Adipocyte (in vitro differentiated cells): Measurements from ENCODE around the gene POU6F2.

Experiments
- DNase-seq: peaks from one replicate; pipeline ENCODE4 v3.0.0-alpha.2; 2015; ENCODE audit warnings: low read depth
- H3K27me3 ChIP-seq: replicated peaks from 2 replicates; pipeline ENCODE4 v1.7.0; 2013; ENCODE audit warnings: mild to moderate bottlenecking, low read length, moderate library complexity; ENCODE audit not compliant: control insufficient read depth, insufficient read depth
- H3K36me3 ChIP-seq: 2 replicates; pipeline ENCODE4 v1.7.0; 2013; ENCODE audit warnings: low read length, mild to moderate bottlenecking, moderate library complexity; ENCODE audit not compliant: control insufficient read depth, insufficient read depth, severe bottlenecking
- H3K4me1 ChIP-seq: 2 replicates; pipeline ENCODE4 v1.7.0; 2013; ENCODE audit warnings: mild to moderate bottlenecking, low read length, moderate library complexity; ENCODE audit not compliant: control insufficient read depth, insufficient read depth
- H3K4me3 ChIP-seq: 2 replicates; pipeline ENCODE4 v1.7.0; 2013; ENCODE audit warnings: mild to moderate bottlenecking, low read length, moderate library complexity
- H3K9ac ChIP-seq: 2 replicates; pipeline ENCODE4 v1.7.0; 2013; ENCODE audit warnings: mild to moderate bottlenecking, low read length, moderate library complexity
- H3K9me3 ChIP-seq: 2 replicates; pipeline ENCODE4 v1.7.0; 2013; ENCODE audit warnings: mild to moderate bottlenecking, low read length, moderate library complexity; ENCODE audit not compliant: control insufficient read depth

Gene POU6F2

GRCh38 chr7:39288303-39288702 is 310.6 kb downstream of the POU6F2 start:
- Histone ChIP-seq H3K9ac (no peak overlapping the region), H3K4me1 (no peaks in the 10 kb centered on the region), H3K27me3 (peaks cover 22% of the 10 kb centered on the region), H3K9me3 (no peaks in the 10 kb centered on the region), H3K4me3 (no peak overlapping the region), H3K36me3 (no peaks in the 10 kb centered on the region)
- DNase-seq = no peak

GRCh38 chr7:39291628-39292410 is 314.1 kb downstream of the POU6F2 start:
- H3K9ac ChIP-seq = no peak overlapping the region
- DNase-seq = no peak
- H3K36me3 ChIP-seq = no peaks in the 10 kb centered on the region
- H3K4me3 ChIP-seq = no peak overlapping the region
- peaks cover 22% of the 10 kb centered on the region for H3K27me3 ChIP-seq
- H3K9me3 ChIP-seq = no peaks in the 10 kb centered on the region
- H3K4me1 ChIP-seq = no peaks in the 10 kb centered on the region

DNA sequence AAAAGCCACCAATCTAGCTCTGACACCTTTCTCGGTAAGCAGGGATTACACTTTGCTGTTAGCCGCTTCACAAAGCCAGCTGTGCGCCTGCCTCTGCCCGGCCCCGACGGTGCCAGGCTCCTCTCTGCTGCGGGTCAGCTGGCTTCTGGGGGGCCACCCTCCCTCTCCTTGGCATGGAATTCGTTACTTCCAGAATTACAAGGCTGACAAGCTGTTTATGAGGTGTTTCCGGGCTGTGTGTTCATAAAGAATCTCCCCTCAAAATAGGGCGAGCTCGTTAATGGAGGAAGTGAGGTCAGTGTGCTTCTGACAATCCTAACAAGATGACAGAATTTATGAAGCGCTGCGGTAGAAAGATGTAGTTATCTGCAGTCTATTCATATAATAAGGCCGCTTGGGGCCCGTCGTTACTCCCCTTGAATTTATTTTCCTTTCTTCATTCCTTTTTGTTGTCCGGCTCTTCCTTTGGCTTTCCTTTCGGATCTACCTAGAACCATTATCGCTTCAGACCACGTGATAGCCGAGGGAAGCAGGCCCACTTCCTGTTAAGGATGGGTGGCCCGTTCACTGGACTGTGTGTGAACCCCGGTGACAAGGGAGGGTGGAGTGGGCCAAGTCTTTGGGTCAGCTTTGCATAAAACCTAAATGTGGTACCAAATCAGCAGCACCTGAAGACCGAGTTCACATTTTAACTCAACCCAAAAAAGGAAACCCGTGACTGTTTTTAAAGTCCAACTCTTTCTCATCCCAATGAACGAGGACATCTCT is 315.5 kb downstream of the POU6F2 start:
- H3K9ac ChIP-seq = no peak overlapping the region
- H3K4me1 ChIP-seq = no peaks in the 10 kb centered on the region
- no peaks in the 10 kb centered on the region for H3K36me3 ChIP-seq
- peaks cover 16% of the 10 kb centered on the region for H3K27me3 ChIP-seq
- peaks cover 2% of the 10 kb centered on the region for H3K9me3 ChIP-seq
- H3K4me3 ChIP-seq = no peak overlapping the region
- no peak for DNase-seq

GRCh38 chr7:39294022-39294421 is 316.3 kb downstream of the POU6F2 start:
- Histone ChIP-seq H3K9me3 (peaks cover 2% of the 10 kb centered on the region), H3K36me3 (no peaks in the 10 kb centered on the region), H3K4me1 (no peaks in the 10 kb centered on the region), H3K9ac (no peak overlapping the region), H3K4me3 (no peak overlapping the region), H3K27me3 (peaks cover 16% of the 10 kb centered on the region)
- DNase-seq = no peak

GRCh38 chr7:39295796-39296195 is 318.1 kb downstream of the POU6F2 start:
- Histone ChIP-seq H3K9ac (no peak overlapping the region), H3K4me3 (no peak overlapping the region), H3K36me3 (no peaks in the 10 kb centered on the region), H3K4me1 (no peaks in the 10 kb centered on the region), H3K27me3 (peaks cover 9% of the 10 kb centered on the region), H3K9me3 (peaks cover 2% of the 10 kb centered on the region)
- DNase-seq = no peak

GRCh38 chr7:39299695-39300094 is 322.0 kb downstream of the POU6F2 start:
- Histone ChIP-seq H3K27me3 (peaks cover 17% of the 10 kb centered on the region), H3K36me3 (no peaks in the 10 kb centered on the region), H3K4me3 (no peak overlapping the region), H3K9ac (no peak overlapping the region), H3K4me1 (no peaks in the 10 kb centered on the region), H3K9me3 (peaks cover 2% of the 10 kb centered on the region)
- no peak for DNase-seq

GRCh38 chr7:39300276-39300675 is 322.6 kb downstream of the POU6F2 start:
- Histone ChIP-seq H3K4me3 (no peak overlapping the region), H3K36me3 (no peaks in the 10 kb centered on the region), H3K27me3 (peaks cover 17% of the 10 kb centered on the region), H3K9ac (no peak overlapping the region), H3K4me1 (no peaks in the 10 kb centered on the region), H3K9me3 (peaks cover 2% of the 10 kb centered on the region)
- DNase-seq = no peak

DNA sequence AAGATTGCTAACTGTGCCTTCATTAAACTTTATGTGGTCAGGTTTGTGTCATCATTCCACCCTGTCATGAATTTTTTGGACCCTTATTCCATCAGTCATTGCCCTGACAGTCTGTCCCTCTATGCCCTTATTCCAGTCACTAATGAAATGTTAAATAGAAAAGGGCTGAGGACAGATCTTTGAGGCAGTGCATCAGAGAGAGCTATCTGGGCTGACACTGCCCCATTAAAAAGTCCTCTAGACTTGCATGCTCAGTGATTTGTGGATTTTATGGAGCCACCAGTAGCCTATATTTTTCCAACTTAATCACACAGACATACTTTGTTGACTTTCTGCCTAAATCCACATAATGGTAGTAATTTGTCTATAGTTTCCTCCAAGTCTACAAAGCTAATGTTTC is 323.8 kb downstream of the POU6F2 start:
- no peaks in the 10 kb centered on the region for H3K4me1 ChIP-seq
- H3K27me3 ChIP-seq = peaks cover 20% of the 10 kb centered on the region
- H3K36me3 ChIP-seq = no peaks in the 10 kb centered on the region
- H3K4me3 ChIP-seq = no peak overlapping the region
- H3K9me3 ChIP-seq = peaks cover 2% of the 10 kb centered on the region
- no peak overlapping the region for H3K9ac ChIP-seq
- no peak for DNase-seq

DNA sequence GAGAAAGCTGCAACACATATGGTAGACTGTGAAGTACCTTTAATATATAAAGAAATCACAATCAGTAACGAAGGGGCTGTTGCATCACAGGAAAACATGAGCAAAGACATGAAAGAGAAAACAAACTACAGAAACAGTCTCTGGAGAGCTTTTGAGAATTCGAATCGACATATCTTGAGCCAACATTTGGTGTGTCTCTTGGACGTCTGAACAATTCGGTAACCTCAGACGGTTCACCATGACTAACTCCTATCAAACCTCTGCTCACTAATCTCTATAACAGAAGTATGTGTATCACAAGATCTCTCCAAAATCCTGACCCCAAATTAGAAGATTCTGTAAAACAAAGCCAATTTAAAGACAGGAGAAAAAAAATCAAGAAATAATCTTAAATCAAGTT is 326.5 kb downstream of the POU6F2 start:
- DNase-seq = no peak
- Histone ChIP-seq H3K9ac (no peak overlapping the region), H3K36me3 (no peaks in the 10 kb centered on the region), H3K9me3 (no peaks in the 10 kb centered on the region), H3K4me3 (no peak overlapping the region), H3K27me3 (peaks cover 21% of the 10 kb centered on the region), H3K4me1 (no peaks in the 10 kb centered on the region)

DNA sequence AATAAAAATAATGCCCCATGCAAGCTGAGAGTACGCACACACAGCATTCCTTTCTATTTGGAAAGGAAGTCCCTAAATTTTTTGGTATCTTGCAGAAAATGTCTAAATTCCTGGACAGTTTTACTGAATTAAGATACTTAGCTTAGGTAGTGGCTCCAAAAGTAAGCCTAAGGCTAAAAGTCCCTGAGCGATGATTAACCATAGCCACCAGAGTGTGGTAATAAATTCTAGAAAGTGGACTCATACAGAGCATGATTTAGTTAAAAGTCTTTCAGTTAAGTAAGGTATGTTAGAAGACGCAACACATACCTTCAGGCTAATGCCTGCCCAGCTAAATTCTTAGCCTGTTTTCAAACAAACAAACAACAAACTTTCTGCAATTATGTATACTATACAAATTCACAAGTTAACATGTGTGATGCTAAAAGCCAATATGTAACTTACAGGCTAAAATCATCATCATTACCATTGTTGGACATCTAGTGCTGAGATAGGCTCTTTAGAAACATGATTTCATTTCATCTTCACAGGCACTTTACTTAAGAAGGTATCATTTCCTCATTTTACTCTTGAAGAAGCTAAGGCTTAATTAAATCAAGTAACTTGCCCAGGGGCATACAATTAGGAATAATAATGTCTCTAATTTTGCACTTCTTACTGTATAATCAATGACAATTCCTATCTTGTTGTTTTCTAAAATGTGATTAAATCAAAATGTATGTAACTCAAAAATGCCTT is 327.1 kb downstream of the POU6F2 start:
- no peak overlapping the region for H3K4me3 ChIP-seq
- no peak overlapping the region for H3K9ac ChIP-seq
- no peaks in the 10 kb centered on the region for H3K9me3 ChIP-seq
- H3K4me1 ChIP-seq = no peaks in the 10 kb centered on the region
- peaks cover 21% of the 10 kb centered on the region for H3K27me3 ChIP-seq
- no peak for DNase-seq
- no peaks in the 10 kb centered on the region for H3K36me3 ChIP-seq

- Histone ChIP-seq H3K4me3 (no peak overlapping the region), H3K9ac (no peak overlapping the region), H3K4me1 (no peaks in the 10 kb centered on the region), H3K27me3 (peaks cover 20% of the 10 kb centered on the region), H3K36me3 (no peaks in the 10 kb centered on the region), H3K9me3 (no peaks in the 10 kb centered on the region)
- no peak for DNase-seq
These were observed 328.4 kb downstream of the POU6F2 start for GRCh38 chr7:39306016-39306570.
